VCaP (cell line): ENCODE measurements around the gene NTRK1.

Experiments
- H3K27ac ChIP-seq: fragments of 450-650 bp; 2 replicates; pipeline ENCODE4 v1.5.1; 2017
- CTCF ChIP-seq: fragments of 450-650 bp; conservative IDR thresholded peaks from 2 replicates; pipeline ENCODE4 v1.5.1; 2017; ENCODE audit warnings: mild to moderate bottlenecking, moderate library complexity

The NTRK1 gene

GRCh38 chr1:156927215-156928042 is 66.8 kb downstream of the NTRK1 start:
- TF ChIP-seq CTCF, result peak; percentile 93
- no peak overlapping the region; the same call in 1 of the 2 replicates for H3K27ac ChIP-seq

- no peak overlapping the region for H3K27ac ChIP-seq
- peak; percentile 68 for TF ChIP-seq CTCF
Measured at GRCh38 chr1:156928043-156928602, 67.5 kb downstream of the NTRK1 start.

GRCh38 chr1:156929596-156930238 is 69.1 kb downstream of the NTRK1 start:
- TF ChIP-seq CTCF, result no peak
- H3K27ac ChIP-seq, result no peak overlapping the region

- no peak for TF ChIP-seq CTCF
- no peak overlapping the region for H3K27ac ChIP-seq
Measured at GRCh38 chr1:156930483-156930882, 69.8 kb downstream of the NTRK1 start.
